ENCODE measurements around the gene ASIC2. TPM values are rescaled to one million over a fixed set of nuclear protein-coding genes. Genes with fewer than 3 reads are reported as not detected.

Gene ASIC2
- total and polyA plus RNA-seq, 2 experiments from 2014 or later, result 0.52 to 2.8 TPM

GRCh38 chr17:33234233-33234632 lies 58.9 kb downstream of the ASIC2 start:
- H3K4me2 ChIP-seq, result no peak overlapping the region
- no peaks in the 10 kb centered on the region for H3K36me3 ChIP-seq (ENCODE audit: insufficient read depth)
- no peak overlapping the region for H2AFZ ChIP-seq
- H3F3A ChIP-seq (replicated peaks; ENCODE audit: low read depth), result no peaks in the 10 kb centered on the region
- H4K20me1 ChIP-seq (replicated peaks; ENCODE audit: insufficient read depth), result no peaks in the 10 kb centered on the region
- H3K36me3 Mint-ChIP-seq (ENCODE audit: low read depth), result no peaks in the 10 kb centered on the region
- H3K79me2 ChIP-seq (replicated peaks; ENCODE audit: insufficient read depth), result no peaks in the 10 kb centered on the region
- no peak for TF ChIP-seq JUNB (IDR thresholded peaks at IDR 0.05; ENCODE audit: unreplicated experiment)
- TF ChIP-seq, protein P1, sequence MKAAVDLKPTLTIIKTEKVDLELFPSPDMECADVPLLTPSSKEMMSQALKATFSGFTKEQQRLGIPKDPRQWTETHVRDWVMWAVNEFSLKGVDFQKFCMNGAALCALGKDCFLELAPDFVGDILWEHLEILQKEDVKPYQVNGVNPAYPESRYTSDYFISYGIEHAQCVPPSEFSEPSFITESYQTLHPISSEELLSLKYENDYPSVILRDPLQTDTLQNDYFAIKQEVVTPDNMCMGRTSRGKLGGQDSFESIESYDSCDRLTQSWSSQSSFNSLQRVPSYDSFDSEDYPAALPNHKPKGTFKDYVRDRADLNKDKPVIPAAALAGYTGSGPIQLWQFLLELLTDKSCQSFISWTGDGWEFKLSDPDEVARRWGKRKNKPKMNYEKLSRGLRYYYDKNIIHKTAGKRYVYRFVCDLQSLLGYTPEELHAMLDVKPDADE (IDR thresholded peaks at IDR 0.05), result no peak
- TF ChIP-seq ZNF114 (CRISPR knock-in tag; IDR thresholded peaks at IDR 0.05), result no peak
- TF ChIP-seq CREB1 (CRISPR knock-in tag; IDR thresholded peaks at IDR 0.05; ENCODE audit: low read depth), result no peak
- TF ChIP-seq, protein P2, sequence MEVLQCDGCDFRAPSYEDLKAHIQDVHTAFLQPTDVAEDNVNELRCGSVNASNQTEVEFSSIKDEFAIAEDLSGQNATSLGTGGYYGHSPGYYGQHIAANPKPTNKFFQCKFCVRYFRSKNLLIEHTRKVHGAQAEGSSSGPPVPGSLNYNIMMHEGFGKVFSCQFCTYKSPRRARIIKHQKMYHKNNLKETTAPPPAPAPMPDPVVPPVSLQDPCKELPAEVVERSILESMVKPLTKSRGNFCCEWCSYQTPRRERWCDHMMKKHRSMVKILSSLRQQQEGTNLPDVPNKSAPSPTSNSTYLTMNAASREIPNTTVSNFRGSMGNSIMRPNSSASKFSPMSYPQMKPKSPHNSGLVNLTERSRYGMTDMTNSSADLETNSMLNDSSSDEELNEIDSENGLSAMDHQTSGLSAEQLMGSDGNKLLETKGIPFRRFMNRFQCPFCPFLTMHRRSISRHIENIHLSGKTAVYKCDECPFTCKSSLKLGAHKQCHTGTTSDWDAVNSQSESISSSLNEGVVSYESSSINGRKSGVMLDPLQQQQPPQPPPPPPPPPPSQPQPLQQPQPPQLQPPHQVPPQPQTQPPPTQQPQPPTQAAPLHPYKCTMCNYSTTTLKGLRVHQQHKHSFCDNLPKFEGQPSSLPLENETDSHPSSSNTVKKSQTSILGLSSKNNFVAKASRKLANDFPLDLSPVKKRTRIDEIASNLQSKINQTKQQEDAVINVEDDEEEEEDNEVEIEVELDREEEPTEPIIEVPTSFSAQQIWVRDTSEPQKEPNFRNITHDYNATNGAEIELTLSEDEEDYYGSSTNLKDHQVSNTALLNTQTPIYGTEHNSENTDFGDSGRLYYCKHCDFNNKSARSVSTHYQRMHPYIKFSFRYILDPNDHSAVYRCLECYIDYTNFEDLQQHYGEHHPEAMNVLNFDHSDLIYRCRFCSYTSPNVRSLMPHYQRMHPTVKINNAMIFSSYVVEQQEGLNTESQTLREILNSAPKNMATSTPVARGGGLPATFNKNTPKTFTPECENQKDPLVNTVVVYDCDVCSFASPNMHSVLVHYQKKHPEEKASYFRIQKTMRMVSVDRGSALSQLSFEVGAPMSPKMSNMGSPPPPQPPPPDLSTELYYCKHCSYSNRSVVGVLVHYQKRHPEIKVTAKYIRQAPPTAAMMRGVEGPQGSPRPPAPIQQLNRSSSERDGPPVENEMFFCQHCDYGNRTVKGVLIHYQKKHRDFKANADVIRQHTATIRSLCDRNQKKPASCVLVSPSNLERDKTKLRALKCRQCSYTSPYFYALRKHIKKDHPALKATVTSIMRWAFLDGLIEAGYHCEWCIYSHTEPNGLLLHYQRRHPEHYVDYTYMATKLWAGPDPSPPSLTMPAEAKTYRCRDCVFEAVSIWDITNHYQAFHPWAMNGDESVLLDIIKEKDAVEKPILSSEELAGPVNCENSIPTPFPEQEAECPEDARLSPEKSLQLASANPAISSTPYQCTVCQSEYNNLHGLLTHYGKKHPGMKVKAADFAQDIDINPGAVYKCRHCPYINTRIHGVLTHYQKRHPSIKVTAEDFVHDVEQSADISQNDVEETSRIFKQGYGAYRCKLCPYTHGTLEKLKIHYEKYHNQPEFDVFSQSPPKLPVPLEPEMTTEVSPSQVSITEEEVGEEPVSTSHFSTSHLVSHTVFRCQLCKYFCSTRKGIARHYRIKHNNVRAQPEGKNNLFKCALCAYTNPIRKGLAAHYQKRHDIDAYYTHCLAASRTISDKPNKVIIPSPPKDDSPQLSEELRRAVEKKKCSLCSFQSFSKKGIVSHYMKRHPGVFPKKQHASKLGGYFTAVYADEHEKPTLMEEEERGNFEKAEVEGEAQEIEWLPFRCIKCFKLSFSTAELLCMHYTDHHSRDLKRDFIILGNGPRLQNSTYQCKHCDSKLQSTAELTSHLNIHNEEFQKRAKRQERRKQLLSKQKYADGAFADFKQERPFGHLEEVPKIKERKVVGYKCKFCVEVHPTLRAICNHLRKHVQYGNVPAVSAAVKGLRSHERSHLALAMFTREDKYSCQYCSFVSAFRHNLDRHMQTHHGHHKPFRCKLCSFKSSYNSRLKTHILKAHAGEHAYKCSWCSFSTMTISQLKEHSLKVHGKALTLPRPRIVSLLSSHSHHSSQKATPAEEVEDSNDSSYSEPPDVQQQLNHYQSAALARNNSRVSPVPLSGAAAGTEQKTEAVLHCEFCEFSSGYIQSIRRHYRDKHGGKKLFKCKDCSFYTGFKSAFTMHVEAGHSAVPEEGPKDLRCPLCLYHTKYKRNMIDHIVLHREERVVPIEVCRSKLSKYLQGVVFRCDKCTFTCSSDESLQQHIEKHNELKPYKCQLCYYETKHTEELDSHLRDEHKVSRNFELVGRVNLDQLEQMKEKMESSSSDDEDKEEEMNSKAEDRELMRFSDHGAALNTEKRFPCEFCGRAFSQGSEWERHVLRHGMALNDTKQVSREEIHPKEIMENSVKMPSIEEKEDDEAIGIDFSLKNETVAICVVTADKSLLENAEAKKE (CRISPR knock-in tag; IDR thresholded peaks at IDR 0.05), result no peak
- TF ChIP-seq EZH2phosphoT487 (IDR thresholded peaks at IDR 0.05; ENCODE audit: unreplicated experiment), result no peak
- no peak for TF ChIP-seq STAT1 (IDR thresholded peaks at IDR 0.05; ENCODE audit: unreplicated experiment)
- H3K4me1 Mint-ChIP-seq, result peaks cover 12% of the 10 kb centered on the region
- no peak overlapping the region for H3K4me3 ChIP-seq
- H3K9me3 Mint-ChIP-seq, result no peaks in the 10 kb centered on the region
- ATAC-seq, result no peak
- H3K27me3 ChIP-seq (ENCODE audit: insufficient read depth), result no peaks in the 10 kb centered on the region
- H3K27me3 Mint-ChIP-seq (ENCODE audit: insufficient read depth, low read depth, poor library complexity), result peaks cover 3% of the 10 kb centered on the region
- DNase-seq (ENCODE audit: low spot score), result no peak
- no peak overlapping the region for H3K27ac ChIP-seq (ENCODE audit: low read depth)
- no peaks in the 10 kb centered on the region for H3K4me1 ChIP-seq (ENCODE audit: insufficient read depth)
- H3K27ac Mint-ChIP-seq, result no peak overlapping the region
- no peaks in the 10 kb centered on the region for H3K9me2 ChIP-seq (ENCODE audit: insufficient read depth)
- H3K4me3 Mint-ChIP-seq, result no peak overlapping the region
